ENCODE results near the gene UBAC2. TPM values are rescaled to one million over a fixed set of nuclear protein-coding genes. Genes with fewer than 3 reads are reported as not detected.

UBAC2 gene
- total and polyA plus RNA-seq, 2 donors: 53.1 to 57.2 TPM

- H3K4me3 ChIP-seq (ENCODE audit: low read depth, low read length): no peak overlapping the region
- DNase-seq (ENCODE audit: extremely low spot score): no peak
Measured at GRCh38 chr13:99321709-99322108, 121.1 kb downstream of the UBAC2 start.

DNA sequence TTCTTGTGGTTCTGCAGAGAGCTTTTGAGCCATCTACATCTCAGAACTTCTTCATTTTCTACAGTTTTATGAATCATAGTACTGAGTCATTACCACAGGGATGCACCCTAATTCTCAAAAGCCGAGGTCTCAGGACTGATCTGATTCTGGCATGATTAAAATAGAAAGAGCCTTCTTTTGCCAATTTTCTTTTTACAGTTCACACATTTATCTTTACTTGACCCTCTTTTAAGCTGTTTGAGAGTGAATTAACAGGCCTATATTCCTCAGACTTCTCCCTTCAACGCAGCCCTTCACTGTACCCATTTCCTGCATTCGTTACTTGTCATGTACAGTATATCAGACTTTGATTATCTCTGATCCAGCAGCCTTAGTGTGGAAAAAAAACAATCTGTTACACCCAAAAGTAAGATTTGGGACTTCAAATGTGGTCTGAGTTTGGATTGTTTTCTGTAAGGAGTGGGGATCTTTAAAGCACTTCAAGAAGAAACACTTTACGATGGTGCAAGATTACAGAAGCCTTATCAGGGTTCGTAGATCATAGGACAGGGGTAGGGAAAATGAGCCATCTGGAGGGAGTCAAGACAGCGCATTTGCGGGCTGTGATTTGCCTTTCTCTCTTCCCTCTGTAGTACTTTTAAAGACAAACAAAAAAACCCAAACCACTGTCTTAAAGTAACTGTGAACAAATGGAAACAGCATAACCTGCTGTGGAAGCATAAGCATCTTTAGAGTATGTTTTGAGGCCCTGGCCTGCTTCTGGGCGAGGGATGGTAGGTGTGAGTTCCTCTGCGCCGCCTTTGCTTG is 121.8 kb downstream of the UBAC2 start:
- Histone ChIP-seq H3K27ac (ENCODE audit: low read depth) (no peak overlapping the region), H3K36me3 (ENCODE audit: insufficient read depth) (no peaks in the 10 kb centered on the region), H3K4me3 (ENCODE audit: low read depth, low read length) (no peak overlapping the region), H3K4me1 (ENCODE audit: insufficient read depth) (peaks cover 1% of the 10 kb centered on the region)
- no peak for DNase-seq (ENCODE audit: extremely low spot score)
- 51% methylated on average over 10 of the region's 10 CpGs for WGBS

More at GRCh38 chr13:99321709-99322108, 121.1 kb downstream of the UBAC2 start:
- Histone ChIP-seq H3K27ac (ENCODE audit: low read depth) (no peak overlapping the region), H3K36me3 (ENCODE audit: insufficient read depth) (no peaks in the 10 kb centered on the region), H3K4me1 (ENCODE audit: insufficient read depth) (peaks cover under 1% of the 10 kb centered on the region)

- Histone ChIP-seq H3K4me3 (ENCODE audit: low read depth, low read length) (no peak overlapping the region), H3K36me3 (ENCODE audit: insufficient read depth) (no peaks in the 10 kb centered on the region), H3K4me1 (ENCODE audit: insufficient read depth) (peaks cover 1% of the 10 kb centered on the region), H3K27ac (ENCODE audit: low read depth) (no peak overlapping the region)
- 92% methylated on average over 3 of the region's 3 CpGs for WGBS
- DNase-seq (ENCODE audit: extremely low spot score): no peak
Measured at GRCh38 chr13:99323488-99323887, 122.8 kb downstream of the UBAC2 start.

DNA sequence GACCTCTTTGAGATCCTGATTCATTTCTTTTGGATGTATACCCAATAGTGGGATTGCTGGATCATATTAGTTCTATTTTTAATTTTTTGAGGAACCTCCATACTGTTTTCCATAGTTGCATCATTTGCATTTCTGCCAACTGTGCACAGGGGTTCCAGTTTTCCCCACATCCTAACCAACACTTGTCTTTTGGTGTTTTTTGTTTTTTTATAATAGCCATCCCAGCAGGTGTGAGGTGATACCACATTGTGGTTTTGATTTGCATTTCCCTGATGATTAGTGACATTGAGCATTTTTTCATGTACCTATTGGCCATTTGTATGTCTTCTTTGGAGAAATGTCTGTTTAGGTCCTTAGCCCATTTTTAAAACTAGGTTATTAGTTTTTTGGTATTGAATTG is 125.4 kb downstream of the UBAC2 start:
- H3K4me3 ChIP-seq (ENCODE audit: low read depth, low read length): no peak overlapping the region
- H3K27ac ChIP-seq (ENCODE audit: low read depth): no peak overlapping the region
- peaks cover 1% of the 10 kb centered on the region for H3K4me1 ChIP-seq (ENCODE audit: insufficient read depth)
- no peaks in the 10 kb centered on the region for H3K36me3 ChIP-seq (ENCODE audit: insufficient read depth)
- no peak for DNase-seq (ENCODE audit: extremely low spot score)

- no peak overlapping the region for H3K27ac ChIP-seq (ENCODE audit: low read depth)
- peaks cover 1% of the 10 kb centered on the region for H3K4me1 ChIP-seq (ENCODE audit: insufficient read depth)
- no peak for DNase-seq (ENCODE audit: extremely low spot score)
- 66% methylated on average over 2 of the region's 2 CpGs for WGBS
- no peak overlapping the region for H3K4me3 ChIP-seq (ENCODE audit: low read depth, low read length)
- H3K36me3 ChIP-seq (ENCODE audit: insufficient read depth): no peaks in the 10 kb centered on the region
Measured at GRCh38 chr13:99327126-99327525, 126.5 kb downstream of the UBAC2 start.

DNA sequence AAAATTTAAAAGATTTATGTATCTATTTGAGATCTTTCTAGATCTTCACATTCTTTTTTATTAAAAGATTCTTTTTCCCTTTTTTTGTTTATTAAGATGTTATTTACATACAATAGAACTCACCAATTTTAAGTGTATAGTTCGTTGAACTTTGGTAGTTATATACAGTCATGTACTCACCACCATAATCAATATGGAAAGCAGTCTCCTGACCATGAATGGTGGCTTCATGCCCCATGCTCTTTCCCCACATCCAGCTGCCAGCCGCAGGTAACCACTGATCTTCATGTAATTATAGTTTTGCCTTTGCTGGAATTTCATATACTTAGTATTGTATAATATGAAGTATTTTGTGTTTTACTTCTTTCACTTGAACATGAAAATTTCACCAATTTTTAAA is 127.1 kb downstream of the UBAC2 start:
- Histone ChIP-seq H3K4me3 (ENCODE audit: low read depth, low read length) (no peak overlapping the region), H3K36me3 (ENCODE audit: insufficient read depth) (no peaks in the 10 kb centered on the region), H3K27ac (ENCODE audit: low read depth) (no peak overlapping the region), H3K4me1 (ENCODE audit: insufficient read depth) (peaks cover 1% of the 10 kb centered on the region)
- WGBS: 97% methylated on average over 2 of the region's 2 CpGs
- DNase-seq (ENCODE audit: extremely low spot score): no peak

DNA sequence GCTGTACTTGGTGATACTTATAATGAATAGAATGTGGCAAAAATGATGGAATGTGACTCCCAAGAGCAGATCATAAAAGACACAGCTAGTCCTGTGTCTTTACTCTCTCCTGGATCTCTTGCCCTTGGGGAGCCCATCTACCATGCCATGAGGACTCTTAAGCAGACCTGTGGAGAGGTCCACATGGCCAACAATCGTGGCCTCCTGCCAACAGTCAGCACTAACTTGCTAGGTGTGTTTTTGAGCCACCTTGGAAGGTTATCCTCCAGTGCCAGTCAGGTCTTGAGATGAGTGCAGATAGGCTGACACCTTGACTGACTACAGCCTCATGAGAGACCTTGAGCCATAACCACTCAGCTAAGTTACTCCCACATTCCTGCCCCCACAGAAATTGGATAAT is 128.8 kb downstream of the UBAC2 start:
- 48% methylated on average over 1 of the region's 1 CpG for WGBS
- no peak overlapping the region for H3K4me3 ChIP-seq (ENCODE audit: low read depth, low read length)
- no peak overlapping the region for H3K27ac ChIP-seq (ENCODE audit: low read depth)

GRCh38 chr13:99330942-99331341 is 130.3 kb downstream of the UBAC2 start:
- H3K36me3 ChIP-seq (ENCODE audit: insufficient read depth): no peaks in the 10 kb centered on the region
- no peak overlapping the region for H3K4me3 ChIP-seq (ENCODE audit: low read depth, low read length)
- peaks cover 1% of the 10 kb centered on the region for H3K4me1 ChIP-seq (ENCODE audit: insufficient read depth)
- DNase-seq (ENCODE audit: extremely low spot score): no peak
- WGBS: 60% methylated on average over 6 of the region's 6 CpGs
- H3K27ac ChIP-seq (ENCODE audit: low read depth): no peak overlapping the region

More for the DNA sequence above, 128.8 kb downstream of the UBAC2 start:
- H3K4me1 ChIP-seq (ENCODE audit: insufficient read depth): peaks cover 1% of the 10 kb centered on the region
- no peaks in the 10 kb centered on the region for H3K36me3 ChIP-seq (ENCODE audit: insufficient read depth)
- DNase-seq (ENCODE audit: extremely low spot score): no peak

GRCh38 chr13:99331881-99332293 is 131.2 kb downstream of the UBAC2 start:
- 86% methylated on average over 5 of the region's 5 CpGs for WGBS
- no peak for DNase-seq (ENCODE audit: extremely low spot score)
- H3K36me3 ChIP-seq (ENCODE audit: insufficient read depth): no peaks in the 10 kb centered on the region

DNA sequence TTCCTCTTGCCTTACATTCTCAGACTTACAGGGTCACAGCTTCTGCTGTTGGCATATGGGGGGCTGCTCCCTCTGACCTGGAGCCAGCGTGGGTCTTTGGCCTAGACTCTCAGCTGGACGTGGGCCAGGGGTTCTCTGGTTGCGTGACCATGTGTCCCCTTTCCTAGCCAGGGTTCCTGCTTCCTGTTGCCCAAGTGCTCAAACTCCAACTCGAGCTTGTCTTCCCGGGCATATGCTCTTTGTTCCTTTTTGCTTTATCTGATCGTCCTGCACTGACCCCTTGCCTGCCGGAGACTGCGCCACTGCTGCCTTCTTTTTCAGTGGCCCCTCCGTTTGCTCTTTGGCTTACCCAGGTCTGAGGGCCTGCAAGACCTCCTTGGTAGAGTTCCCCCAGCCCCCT is 131.8 kb downstream of the UBAC2 start:
- no peaks in the 10 kb centered on the region for H3K4me1 ChIP-seq (ENCODE audit: insufficient read depth)
- DNase-seq (ENCODE audit: extremely low spot score): no peak
- 87% methylated on average over 9 of the region's 9 CpGs for WGBS
- no peak overlapping the region for H3K27ac ChIP-seq (ENCODE audit: low read depth)
- no peak overlapping the region for H3K4me3 ChIP-seq (ENCODE audit: low read depth, low read length)
- H3K36me3 ChIP-seq (ENCODE audit: insufficient read depth): no peaks in the 10 kb centered on the region

More at GRCh38 chr13:99331881-99332293, 131.2 kb downstream of the UBAC2 start:
- Histone ChIP-seq H3K27ac (ENCODE audit: low read depth) (no peak overlapping the region), H3K4me3 (ENCODE audit: low read depth, low read length) (no peak overlapping the region), H3K4me1 (ENCODE audit: insufficient read depth) (no peaks in the 10 kb centered on the region)

DNA sequence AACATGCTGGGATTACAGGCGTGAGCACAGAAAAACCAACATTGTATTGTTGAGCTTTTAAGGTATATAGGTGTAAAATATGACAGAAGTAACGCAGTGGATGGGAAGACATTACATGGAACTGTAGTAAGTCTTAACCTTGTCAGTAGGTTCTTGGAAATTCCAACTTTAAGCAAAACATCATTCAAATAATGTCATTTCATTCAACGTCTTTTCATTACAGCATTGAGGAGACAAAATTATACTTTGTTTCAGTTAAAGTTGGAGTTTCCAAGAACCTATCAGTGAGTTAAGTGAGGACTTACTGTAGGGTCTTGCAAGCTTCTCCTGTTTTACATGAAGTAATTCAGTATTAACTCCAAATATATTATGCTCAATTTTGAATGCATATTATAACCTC is 133.6 kb downstream of the UBAC2 start:
- no peaks in the 10 kb centered on the region for H3K4me1 ChIP-seq (ENCODE audit: insufficient read depth)
- no peak overlapping the region for H3K27ac ChIP-seq (ENCODE audit: low read depth)
- 93% methylated on average over 3 of the region's 3 CpGs for WGBS
- H3K36me3 ChIP-seq (ENCODE audit: insufficient read depth): no peaks in the 10 kb centered on the region
- no peak overlapping the region for H3K4me3 ChIP-seq (ENCODE audit: low read depth, low read length)
- no peak for DNase-seq (ENCODE audit: extremely low spot score)

GRCh38 chr13:99335087-99335486 is 134.4 kb downstream of the UBAC2 start:
- Histone ChIP-seq H3K36me3 (ENCODE audit: insufficient read depth) (no peaks in the 10 kb centered on the region), H3K4me3 (ENCODE audit: low read depth, low read length) (no peak overlapping the region), H3K27ac (ENCODE audit: low read depth) (no peak overlapping the region), H3K4me1 (ENCODE audit: insufficient read depth) (no peaks in the 10 kb centered on the region)
- no peak for DNase-seq (ENCODE audit: extremely low spot score)
- WGBS: 92% methylated on average over 2 of the region's 2 CpGs

GRCh38 chr13:99335603-99336002 is 134.9 kb downstream of the UBAC2 start:
- no peaks in the 10 kb centered on the region for H3K36me3 ChIP-seq (ENCODE audit: insufficient read depth)
- H3K27ac ChIP-seq (ENCODE audit: low read depth): no peak overlapping the region
- no peak overlapping the region for H3K4me3 ChIP-seq (ENCODE audit: low read depth, low read length)
- no peak for DNase-seq (ENCODE audit: extremely low spot score)
- 90% methylated on average over 4 of the region's 4 CpGs for WGBS
- H3K4me1 ChIP-seq (ENCODE audit: insufficient read depth): no peaks in the 10 kb centered on the region

- H3K27ac ChIP-seq (ENCODE audit: low read depth): no peak overlapping the region
- no peaks in the 10 kb centered on the region for H3K36me3 ChIP-seq (ENCODE audit: insufficient read depth)
- H3K4me3 ChIP-seq (ENCODE audit: low read depth, low read length): no peak overlapping the region
- WGBS: 89% methylated on average over 5 of the region's 5 CpGs
- DNase-seq (ENCODE audit: extremely low spot score): no peak
- no peaks in the 10 kb centered on the region for H3K4me1 ChIP-seq (ENCODE audit: insufficient read depth)
Measured at GRCh38 chr13:99339230-99339721, 138.6 kb downstream of the UBAC2 start.
